Prostate gland (tissue), 2 donors: Measurements from ENCODE around the gene SNCB. TPM values are rescaled to one million over a fixed set of nuclear protein-coding genes. Genes with fewer than 3 reads are reported as not detected.
"Not testable (repeated sequence)": the region's sequence is repeated elsewhere in the genome, so short reads cannot be mapped to it uniquely, and the experiment has no call there.

ENCODE experiments used
- DNase-seq: peaks from one replicate; pipeline ENCODE4 v3.0.0-alpha.2; 2019; ENCODE audit warnings: low spot score
- H3K27ac ChIP-seq, 2 donors: fragments of 200-600 bp; sonication (generic); 2 replicates each; pipeline ENCODE4 v1.5.1; 2017 to 2019
- H3K27me3 ChIP-seq: fragments of 200-600 bp; sonication (generic); replicated peaks from 2 replicates; pipeline ENCODE4 v1.5.1; 2019; ENCODE audit not compliant: insufficient read depth
- H3K36me3 ChIP-seq, 2 donors: fragments of 200-600 bp; sonication (generic); 1 replicate in 1 of 2; 2 replicates in 1 of 2; pipeline versions ENCODE4 v1.5.1 to v1.8.1; 2017 to 2019
- H3K4me1 ChIP-seq: fragments of 200-600 bp; sonication (generic); replicated peaks from 2 replicates; pipeline ENCODE4 v1.5.1; 2019
- H3K4me3 ChIP-seq, 2 donors: fragments of 200-600 bp; sonication (generic); 2 replicates each; pipeline ENCODE4 v1.5.1; 2017 to 2019
- H3K9me3 ChIP-seq: fragments of 200-600 bp; sonication (generic); 2 replicates; pipeline ENCODE4 v1.5.1; 2017
- CTCF ChIP-seq, 4 experiments: fragments of 200-600 bp in 2 of 4; fragments of 450-650 bp in 2 of 4; sonication (generic) in 2 of 4; IDR thresholded peaks; 1 replicate in 3 of 4; 2 replicates in 1 of 4; pipeline ENCODE4 v1.5.1; 2016 to 2019; ENCODE audit warnings: antibody characterized with exemption in 4 of 4, mild to moderate bottlenecking in 2 of 4, moderate library complexity in 2 of 4
- POLR2A ChIP-seq: fragments of 450-650 bp; IDR thresholded peaks from one replicate; pipeline ENCODE4 v1.6.1; 2016; ENCODE audit warnings: antibody characterized with exemption, mild to moderate bottlenecking
- POLR2AphosphoS5 ChIP-seq: sonication (generic); formaldehyde crosslinking; IDR thresholded peaks from one replicate; pipeline ENCODE4 v1.6.1; 2017; ENCODE audit warnings: antibody characterized with exemption
- WGBS: methylation state at CpG from one replicate; pipeline ENCODE4 v1.1.5; 2018; 5-methylcytosine and 5-hydroxymethylcytosine counted together
- intact Hi-C: fragments of 100-400 bp; cut with DNase I; formaldehyde crosslinking; loops from one replicate; pipeline ENCODE4 v1.14.2; 2022
- total RNA-seq, 2 donors: library from RNA; depleted of rRNA; stranded (reverse); fragments of >200 nt; gene quantifications; one replicate each; pipeline ENCODE4 v1.1.0, GENCODE V29; 2016

Gene SNCB
- total RNA-seq, 2 donors from 2014 or later: not detected

GRCh38 chr5:176596069-176596644, 34.2 kb downstream of the SNCB start:
- TF ChIP-seq POLR2AphosphoS5: no peak
- TF ChIP-seq POLR2A: no peak
- no peak for TF ChIP-seq CTCF (IDR thresholded peaks at IDR 0.05)
- no peak for DNase-seq
- Histone ChIP-seq H3K36me3 (no peaks in the 10 kb centered on the region), H3K4me3 (peak overlapping the region in 1 of 2 donors; percentile 27), H3K27ac (no peak overlapping the region), H3K4me1 (no peaks in the 10 kb centered on the region), H3K27me3 (no peaks in the 10 kb centered on the region), H3K9me3 (no peaks in the 10 kb centered on the region)
- intact Hi-C loops: no loop called here
- WGBS: 85% methylated on average over 23 of the region's 23 CpGs

- no peaks in the 10 kb centered on the region for H3K36me3 ChIP-seq
- no peaks in the 10 kb centered on the region for H3K4me1 ChIP-seq
- no peak for DNase-seq
- WGBS: 73% methylated on average over 11 of the region's 11 CpGs
- TF ChIP-seq POLR2A (no peak), POLR2AphosphoS5 (no peak), CTCF (IDR thresholded peaks at IDR 0.05) (no peak)
- H3K4me3 ChIP-seq: no peak overlapping the region
- H3K27me3 ChIP-seq: no peaks in the 10 kb centered on the region
- H3K9me3 ChIP-seq: no peaks in the 10 kb centered on the region
- intact Hi-C loops: no loop called here
- H3K27ac ChIP-seq: no peak overlapping the region
Observed at GRCh38 chr5:176595386-176595943, 34.9 kb downstream of the SNCB start.

GRCh38 chr5:176594554-176594953, 35.8 kb downstream of the SNCB start:
- H3K36me3 ChIP-seq: no peaks in the 10 kb centered on the region
- intact Hi-C loops: no loop called here
- no peaks in the 10 kb centered on the region for H3K4me1 ChIP-seq
- H3K4me3 ChIP-seq: no peak overlapping the region
- H3K27me3 ChIP-seq: no peaks in the 10 kb centered on the region
- no peak for TF ChIP-seq CTCF (IDR thresholded peaks at IDR 0.05)
- H3K9me3 ChIP-seq: no peaks in the 10 kb centered on the region
- 80% methylated on average over 8 of the region's 8 CpGs for WGBS
- H3K27ac ChIP-seq: no peak overlapping the region
- no peak for DNase-seq

- no peaks in the 10 kb centered on the region for H3K36me3 ChIP-seq
- no peaks in the 10 kb centered on the region for H3K4me1 ChIP-seq
- no peaks in the 10 kb centered on the region for H3K9me3 ChIP-seq
- TF ChIP-seq CTCF (IDR thresholded peaks at IDR 0.05) (no peak), POLR2AphosphoS5 (no peak), POLR2A (no peak)
- no peaks in the 10 kb centered on the region for H3K27me3 ChIP-seq
- no peak for DNase-seq
- 89% methylated on average over 12 of the region's 12 CpGs for WGBS
- H3K4me3 ChIP-seq: no peak overlapping the region
- intact Hi-C loops: no loop called here
- no peak overlapping the region for H3K27ac ChIP-seq
Observed at GRCh38 chr5:176593273-176593869, 37.0 kb downstream of the SNCB start.

GRCh38 chr5:176592573-176592972, 37.8 kb downstream of the SNCB start:
- TF ChIP-seq POLR2AphosphoS5 (no peak), CTCF (IDR thresholded peaks at IDR 0.05) (no peak), POLR2A (no peak)
- intact Hi-C loops: no loop called here
- no peak overlapping the region for H3K4me3 ChIP-seq
- DNase-seq: no peak
- H3K36me3 ChIP-seq: no peaks in the 10 kb centered on the region
- 96% methylated on average over 3 of the region's 3 CpGs for WGBS
- no peaks in the 10 kb centered on the region for H3K4me1 ChIP-seq
- H3K27ac ChIP-seq: no peak overlapping the region
- no peaks in the 10 kb centered on the region for H3K27me3 ChIP-seq
- H3K9me3 ChIP-seq: no peaks in the 10 kb centered on the region

- H3K4me1 ChIP-seq, intact Hi-C loops, H3K36me3 ChIP-seq, H3K9me3 ChIP-seq, DNase-seq, H3K4me3 ChIP-seq, H3K27ac ChIP-seq, H3K27me3 ChIP-seq: not testable (repeated sequence)
- 28% methylated on average over 2 of the region's 2 CpGs for WGBS
Observed at GRCh38 chr5:176591667-176592066, 38.7 kb downstream of the SNCB start.
